HepG2 (cell line): ENCODE measurements around the gene BHLHE41. TPM values are rescaled to one million over a fixed set of nuclear protein-coding genes. Genes with fewer than 3 reads are reported as not detected.

ENCODE experiments used
- ATF7 ChIP-seq, 2 experiments: fragments of 450-650 bp in 1 of 2; sonication (generic) in 1 of 2; formaldehyde crosslinking in 1 of 2; IDR thresholded peaks; 2 replicates each; pipeline versions ENCODE4 v1.4.0 to v1.6.1; 2016 to 2020; ENCODE audit warnings: antibody characterized with exemption in 1 of 2, mild to moderate bottlenecking in 1 of 2, missing genetic modification reagents in 1 of 2
- BHLHE40 ChIP-seq: IDR thresholded peaks from 2 replicates; pipeline ENCODE4 v1.6.1; 2011; ENCODE audit warnings: low read length, improper control_type of control experiment
- BRCA1 ChIP-seq: sonication (generic); formaldehyde crosslinking; IDR thresholded peaks from 2 replicates; pipeline ENCODE4 v1.4.0; 2020; ENCODE audit warnings: missing genetic modification reagents
- DR1 ChIP-seq: sonication (generic); formaldehyde crosslinking; IDR thresholded peaks from 2 replicates; pipeline ENCODE4 v1.8.0; 2021; ENCODE audit warnings: mild to moderate bottlenecking, missing genetic modification reagents, inconsistent platforms
- ESRRA ChIP-seq: sonication (generic); formaldehyde crosslinking; IDR thresholded peaks from 2 replicates; pipeline ENCODE4 v1.5.1; 2020; ENCODE audit warnings: mild to moderate bottlenecking, low read depth, missing genetic modification reagents
- ETV5 ChIP-seq: IDR thresholded peaks from 2 replicates; pipeline ENCODE4 v1.6.1; 2018; ENCODE audit warnings: missing biosample characterization, missing genetic modification reagents, inconsistent platforms, borderline replicate concordance
- GFI1 ChIP-seq: sonication (generic); formaldehyde crosslinking; IDR thresholded peaks from 2 replicates; pipeline ENCODE4 v1.5.0; 2020; ENCODE audit warnings: missing genetic modification reagents, mild to moderate bottlenecking, borderline replicate concordance
- GZF1 ChIP-seq: sonication (generic); formaldehyde crosslinking; IDR thresholded peaks from 2 replicates; pipeline ENCODE4 v1.5.1; 2020; ENCODE audit warnings: mild to moderate bottlenecking, missing genetic modification reagents
- MED8 ChIP-seq: sonication (generic); formaldehyde crosslinking; IDR thresholded peaks from 2 replicates; pipeline ENCODE4 v1.8.1; 2023; ENCODE audit warnings: mild to moderate bottlenecking, missing genetic modification reagents; ENCODE audit not compliant: insufficient replicate concordance
- MEF2D ChIP-seq: sonication (generic); formaldehyde crosslinking; IDR thresholded peaks from 2 replicates; pipeline ENCODE4 v1.5.1; 2020; ENCODE audit warnings: mild to moderate bottlenecking, missing genetic modification reagents
- MXI1 ChIP-seq: IDR thresholded peaks from 3 replicates; pipeline ENCODE4 v1.6.1; 2012; ENCODE audit warnings: low read depth, low read length, inconsistent platforms, borderline replicate concordance
- NKX3-1 ChIP-seq: sonication (generic); formaldehyde crosslinking; IDR thresholded peaks from 2 replicates; pipeline ENCODE4 v1.5.0; 2020; ENCODE audit warnings: missing genetic modification reagents
- NPAS2 ChIP-seq: sonication (generic); formaldehyde crosslinking; IDR thresholded peaks from 2 replicates; pipeline ENCODE4 v1.8.0; 2022; ENCODE audit warnings: mild to moderate bottlenecking, missing genetic modification reagents, borderline replicate concordance
- NR2F2 ChIP-seq: IDR thresholded peaks from 2 replicates; pipeline ENCODE4 v1.6.1; 2012; ENCODE audit warnings: low read depth, inconsistent platforms, borderline replicate concordance
- PHB2 ChIP-seq: fragments of 450-650 bp; IDR thresholded peaks from 2 replicates; pipeline ENCODE4 v1.6.1; 2018; ENCODE audit not compliant: partially characterized antibody
- RXRA ChIP-seq: sonication (generic); formaldehyde crosslinking; IDR thresholded peaks from 2 replicates; pipeline ENCODE4 v1.5.1; 2020; ENCODE audit warnings: missing genetic modification reagents
- SIN3B ChIP-seq: fragments of 150-350 bp; IDR thresholded peaks from 2 replicates; pipeline ENCODE4 v1.6.1; 2014; ENCODE audit warnings: low read length
- SKIL ChIP-seq: sonication (generic); formaldehyde crosslinking; IDR thresholded peaks from 2 replicates; pipeline ENCODE4 v1.8.0; 2022; ENCODE audit warnings: missing genetic modification reagents, mild to moderate bottlenecking, moderate library complexity, borderline replicate concordance
- TFDP2 ChIP-seq: sonication (generic); formaldehyde crosslinking; IDR thresholded peaks from 2 replicates; pipeline ENCODE4 v1.4.0; 2020; ENCODE audit warnings: missing genetic modification reagents
- TOE1 ChIP-seq: sonication (generic); formaldehyde crosslinking; IDR thresholded peaks from 2 replicates; pipeline ENCODE4 v1.4.0; 2020; ENCODE audit warnings: mild to moderate bottlenecking, missing genetic modification reagents
- ZBTB39 ChIP-seq: sonication (generic); formaldehyde crosslinking; IDR thresholded peaks from 2 replicates; pipeline ENCODE4 v1.5.0; 2020; ENCODE audit warnings: missing genetic modification reagents
- ZFY ChIP-seq: sonication (generic); formaldehyde crosslinking; IDR thresholded peaks from 2 replicates; pipeline ENCODE4 v1.4.0; 2020; ENCODE audit warnings: missing genetic modification reagents
- ZNF598 ChIP-seq: sonication (generic); formaldehyde crosslinking; IDR thresholded peaks from 2 replicates; pipeline ENCODE4 v1.5.1; 2020; ENCODE audit warnings: mild to moderate bottlenecking, missing genetic modification reagents, borderline replicate concordance
- ZNF607 ChIP-seq: sonication (generic); formaldehyde crosslinking; IDR thresholded peaks from 2 replicates; pipeline ENCODE4 v1.5.1; 2020; ENCODE audit warnings: missing genetic modification reagents, mild to moderate bottlenecking, borderline replicate concordance
- polyA plus RNA-seq, 8 experiments: library from polyadenylated mRNA; depleted of rRNA in 3 of 8; stranded (reverse) in 7 of 8; unstranded in 1 of 8; fragments of >200 nt; fragmentation: Illumina TruSeq in 4 of 8; extraction: Trizol in 4 of 8; gene quantifications; 2 replicates each; pipeline versions ENCODE4 v1.2.1 to v1.2.3, GENCODE V29; 2011 to 2016; ENCODE audit warnings: low read depth in 4 of 8, missing spikeins in 1 of 8, mixed read lengths in 1 of 8; ENCODE audit not compliant: insufficient read depth in 1 of 8
- total RNA-seq, 5 experiments: library from RNA; depleted of rRNA; stranded (reverse); fragments of >200 nt; fragmentation: Illumina TruSeq; extraction: Trizol; gene quantifications; 2 replicates each; pipeline ENCODE4 v1.2.3, GENCODE V29; 2016; ENCODE audit warnings: low read depth in 1 of 5

The BHLHE41 gene
- total and polyA plus RNA-seq, 2 of the 13 experiments (the other 11 are each of a cell fraction or from before 2014, with no cell fraction given): 0.03 TPM; not detected in 1

GRCh38 chr12:26113853-26114719, 10.8 kb downstream of the BHLHE41 start (continued):
- TF ChIP-seq ZNF598 (CRISPR knock-in tag) (peak; percentile 79), BHLHE40 (peak; percentile 100), GFI1 (peak; percentile 83; the same call in 1 of the 2 replicates), BRCA1 (CRISPR knock-in tag) (no peak), MXI1 (peak; percentile 51; the same call in 1 of the 3 replicates), PHB2 (no peak), NR2F2 (no peak), ZBTB39 (CRISPR knock-in tag) (no peak), MEF2D (CRISPR knock-in tag) (peak; percentile 89), MED8 (CRISPR knock-in tag) (peak; percentile 60), ZFY (CRISPR knock-in tag) (peak; percentile 74), NKX3-1 (CRISPR knock-in tag) (peak; percentile 38; the same call in 1 of the 2 replicates), DR1 (CRISPR knock-in tag) (peak; percentile 15; the same call in 1 of the 2 replicates), ZNF607 (CRISPR knock-in tag) (peak; percentile 71; the same call in 1 of the 2 replicates), GZF1 (CRISPR knock-in tag) (no peak), NPAS2 (CRISPR knock-in tag) (peak; percentile 100), SIN3B (no peak), ETV5 (CRISPR knock-in tag) (peak; percentile 71; the same call in 1 of the 2 replicates), ATF7 (IDR thresholded peaks at IDR 0.05) (peak; percentile 21; the same call in 1 of the 2 replicates), ATF7 (CRISPR knock-in tag; IDR thresholded peaks at IDR 0.05) (peak; percentile 81; the same call in 1 of the 2 replicates), TFDP2 (CRISPR knock-in tag) (peak; percentile 74), RXRA (CRISPR knock-in tag) (peak; percentile 78), ESRRA (peak; percentile 57; the same call in 1 of the 2 replicates), TOE1 (CRISPR knock-in tag) (no peak), SKIL (CRISPR knock-in tag) (peak; percentile 77)
